ENCODE data around the gene BAX.

The BAX gene

GRCh38 chr19:48933382-48933932 lies 21.2 kb upstream of the BAX start, which contains the start of gene DHDH:
TSS of gene DHDH (plus strand) at chr19:48933699. CDS start at chr19:48933722, 23 bp downstream.
- DNase-seq = peak; percentile 83

- DNase-seq = no peak
Measured at GRCh38 chr19:48934837-48935236, 19.8 kb upstream of the BAX start.

GRCh38 chr19:48935864-48936263 lies 18.8 kb upstream of the BAX start:
- DNase-seq = no peak

GRCh38 chr19:48938256-48938655 lies 16.4 kb upstream of the BAX start:
- no peak for DNase-seq

GRCh38 chr19:48940902-48941301 lies 13.8 kb upstream of the BAX start:
- DNase-seq = no peak

- DNase-seq = no peak
Measured at GRCh38 chr19:48943081-48943480, 11.6 kb upstream of the BAX start.

GRCh38 chr19:48945415-48945814 lies 9.3 kb upstream of the BAX start:
- DNase-seq = no peak

- no peak for DNase-seq
Measured at GRCh38 chr19:48945817-48946216, 8.9 kb upstream of the BAX start.

GRCh38 chr19:48946463-48947257 lies 8.0 kb upstream of the BAX start:
- DNase-seq = no peak

GRCh38 chr19:48947258-48947542 lies 7.5 kb upstream of the BAX start:
- no peak for DNase-seq

GRCh38 chr19:48950159-48950558 lies 4.5 kb upstream of the BAX start:
- no peak for DNase-seq

- no peak for DNase-seq
Measured at GRCh38 chr19:48950830-48951519, 3.7 kb upstream of the BAX start.

GRCh38 chr19:48953141-48953540 lies 1.5 kb upstream of the BAX start:
- DNase-seq = no peak

GRCh38 chr19:48953990-48954594 lies 583 bp upstream of the BAX start:
- no peak for DNase-seq

- DNase-seq = no peak
Measured at GRCh38 chr19:48955308-48955958, 758 bp downstream of the BAX start.

GRCh38 chr19:48958006-48958405 lies 3.3 kb downstream of the BAX start:
- no peak for DNase-seq

- DNase-seq = peak; percentile 33
Measured at GRCh38 chr19:48959341-48960239, 4.9 kb downstream of the BAX start.

- DNase-seq = no peak
Measured at GRCh38 chr19:48961051-48961649, 6.5 kb downstream of the BAX start.

- DNase-seq = no peak
Measured at GRCh38 chr19:48961673-48962028, 7.0 kb downstream of the BAX start.

- peak; percentile 63 for DNase-seq
Measured at GRCh38 chr19:48962029-48962848, 7.6 kb downstream of the BAX start.

GRCh38 chr19:48962849-48963165 lies 8.1 kb downstream of the BAX start:
- no peak for DNase-seq
